ENCODE data around the gene SCN3B.

The SCN3B gene

GRCh38 chr11:123580557-123581275, 73.7 kb downstream of the SCN3B start:
- DNase-seq = peak; percentile 40 to 58 (median 58)
- 25% methylated on average over 17 of the region's 25 CpGs for WGBS (ENCODE audit: insufficient coverage)
- no peak overlapping the region for H3K4me3 ChIP-seq (ENCODE audit: control insufficient read depth in 1 of 7, extremely low read depth in 1 of 7, insufficient read depth in 4 of 7, low read depth in 2 of 7, low read length in 6 of 7)
- H3K4me1 ChIP-seq (ENCODE audit: control extremely low read depth in 1 of 4, control insufficient read depth in 4 of 4, insufficient read depth in 4 of 4, low read length in 3 of 4) = peaks cover 3 to 16% (median 8%) of the 10 kb centered on the region in 4 experiments
- POLR2A ChIA-PET = no interaction called here
- H3K27ac ChIP-seq (ENCODE audit: insufficient read depth in 1 of 2, low read depth in 1 of 2, low read length in 2 of 2, poor library complexity in 1 of 2, severe bottlenecking in 2 of 2) = no peak overlapping the region
- CTCF ChIA-PET = interaction anchor here (0.7 to 4.6 kb wide), 9 partner anchors 10 to 131 kb away, joined by 3 to 36 read pairs (median 3); no protein-coding TSS in a partner anchor
- peaks cover 0 to 3% (median 0%) of the 10 kb centered on the region in 4 experiments for H3K36me3 ChIP-seq (ENCODE audit: control insufficient read depth in 4 of 4, insufficient read depth in 4 of 4, low read length in 3 of 4)
- H3K27me3 ChIP-seq (replicated peaks in 2 of 5; ENCODE audit: control insufficient read depth in 4 of 5, insufficient read depth in 5 of 5, low read length in 4 of 5) = no peaks in the 10 kb centered on the region
- H3K9me3 ChIP-seq (ENCODE audit: control extremely low read depth in 1 of 5, control insufficient read depth in 4 of 5, insufficient read depth in 2 of 5, low read depth in 1 of 5, low read length in 4 of 5) = no peaks in the 10 kb centered on the region

- 98% methylated on average over 6 of the region's 6 CpGs for WGBS (ENCODE audit: insufficient coverage)
- no peak for DNase-seq
These were observed 74.3 kb downstream of the SCN3B start for GRCh38 chr11:123580137-123580536.

GRCh38 chr11:123579482-123579812, 75.0 kb downstream of the SCN3B start:
- H3K36me3 ChIP-seq (ENCODE audit: control insufficient read depth in 4 of 4, insufficient read depth in 4 of 4, low read length in 3 of 4) = peaks cover 0 to 3% (median 0%) of the 10 kb centered on the region in 4 experiments
- CTCF ChIA-PET = interaction anchor here (1.2 to 4.6 kb wide), 6 partner anchors 9 to 132 kb away, joined by 3 to 36 read pairs (median 7); no protein-coding TSS in a partner anchor
- no peaks in the 10 kb centered on the region for H3K27me3 ChIP-seq (replicated peaks in 2 of 5; ENCODE audit: control insufficient read depth in 4 of 5, insufficient read depth in 5 of 5, low read length in 4 of 5)
- no peak overlapping the region for H3K4me3 ChIP-seq (ENCODE audit: control insufficient read depth in 1 of 7, extremely low read depth in 1 of 7, insufficient read depth in 4 of 7, low read depth in 2 of 7, low read length in 6 of 7)
- WGBS (ENCODE audit: insufficient coverage) = 100% methylated on average over 2 of the region's 5 CpGs
- H3K4me1 ChIP-seq (ENCODE audit: control extremely low read depth in 1 of 4, control insufficient read depth in 4 of 4, insufficient read depth in 4 of 4, low read length in 3 of 4) = peaks cover 3 to 16% (median 8%) of the 10 kb centered on the region in 4 experiments
- POLR2A ChIA-PET = no interaction called here
- H3K27ac ChIP-seq (ENCODE audit: insufficient read depth in 1 of 2, low read depth in 1 of 2, low read length in 2 of 2, poor library complexity in 1 of 2, severe bottlenecking in 2 of 2) = no peak overlapping the region
- DNase-seq = no peak
- H3K9me3 ChIP-seq (ENCODE audit: control extremely low read depth in 1 of 5, control insufficient read depth in 4 of 5, insufficient read depth in 2 of 5, low read depth in 1 of 5, low read length in 4 of 5) = no peaks in the 10 kb centered on the region

More at GRCh38 chr11:123580137-123580536, 74.3 kb downstream of the SCN3B start:
- no peaks in the 10 kb centered on the region for H3K9me3 ChIP-seq (ENCODE audit: control extremely low read depth in 1 of 5, control insufficient read depth in 4 of 5, insufficient read depth in 2 of 5, low read depth in 1 of 5, low read length in 4 of 5)
- H3K4me3 ChIP-seq (ENCODE audit: control insufficient read depth in 1 of 7, extremely low read depth in 1 of 7, insufficient read depth in 4 of 7, low read depth in 2 of 7, low read length in 6 of 7) = no peak overlapping the region
- H3K27ac ChIP-seq (ENCODE audit: insufficient read depth in 1 of 2, low read depth in 1 of 2, low read length in 2 of 2, poor library complexity in 1 of 2, severe bottlenecking in 2 of 2) = no peak overlapping the region
- H3K27me3 ChIP-seq (replicated peaks in 2 of 5; ENCODE audit: control insufficient read depth in 4 of 5, insufficient read depth in 5 of 5, low read length in 4 of 5) = no peaks in the 10 kb centered on the region
- peaks cover 3 to 16% (median 8%) of the 10 kb centered on the region in 4 experiments for H3K4me1 ChIP-seq (ENCODE audit: control extremely low read depth in 1 of 4, control insufficient read depth in 4 of 4, insufficient read depth in 4 of 4, low read length in 3 of 4)
- POLR2A ChIA-PET = no interaction called here
- CTCF ChIA-PET = interaction anchor here (0.8 to 4.6 kb wide), 8 partner anchors 9 to 132 kb away, joined by 3 to 36 read pairs (median 6); no protein-coding TSS in a partner anchor
- H3K36me3 ChIP-seq (ENCODE audit: control insufficient read depth in 4 of 4, insufficient read depth in 4 of 4, low read length in 3 of 4) = peaks cover 0 to 3% (median 0%) of the 10 kb centered on the region in 4 experiments
